ENCODE results near the gene USP35. TPM values are rescaled to one million over a fixed set of nuclear protein-coding genes. Genes with fewer than 3 reads are reported as not detected.

The USP35 gene
- polyA plus RNA-seq, 2 of the 4 experiments (the other 2 are of a cell fraction) = 3.8 to 5.8 TPM

- ChIA-PET CTCF (no interaction called here), POLR2A (no interaction called here)
- ATAC-seq (no peak), DNase-seq (ENCODE audit: low read depth in 1 of 2, low spot score in 1 of 2) (no peak), FAIRE-seq (no peak)
- Histone ChIP-seq H3K4me2 (no peak overlapping the region), H3K4me3 (no peak overlapping the region), H3K27ac (no peak overlapping the region), H3K9me3 (peaks cover 10% of the 10 kb centered on the region; the same call in 2 of the 3 replicates), H3K4me1 (no peaks in the 10 kb centered on the region)
- TF ChIP-seq HEYL (CRISPR knock-in tag; IDR thresholded peaks at IDR 0.05) (no peak), GATA3 (IDR thresholded peaks at IDR 0.05; ENCODE audit: borderline replicate concordance) (no peak), REST (IDR thresholded peaks at IDR 0.05) (no peak), ELK1 (IDR thresholded peaks at IDR 0.05; ENCODE audit: low read depth, low read length) (no peak), KDM5A (IDR thresholded peaks at IDR 0.05) (no peak), NPAS2 (CRISPR knock-in tag; IDR thresholded peaks at IDR 0.05; ENCODE audit: borderline replicate concordance) (no peak), JUNB (IDR thresholded peaks at IDR 0.05) (no peak), CHD2 (IDR thresholded peaks at IDR 0.05; ENCODE audit: low read length, partially characterized antibody) (no peak)
- WGBS (ENCODE audit: missing lambda C conversion rate) = 94% methylated on average over 2 of the region's 2 CpGs
Observed at GRCh38 chr11:78244080-78244479, 55.4 kb downstream of the USP35 start.

- FAIRE-seq = no peak
- ChIA-PET CTCF (no interaction called here), POLR2A (no interaction called here)
- no peak for DNase-seq (ENCODE audit: low read depth in 1 of 2, low spot score in 1 of 2)
- 80% methylated on average over 4 of the region's 4 CpGs for WGBS (ENCODE audit: missing lambda C conversion rate)
- ATAC-seq = no peak
- H3K4me3 ChIP-seq = no peak overlapping the region
- H3K4me2 ChIP-seq = no peak overlapping the region
- TF ChIP-seq BCL3 (IDR thresholded peaks at IDR 0.05) (no peak), POLR2A (IDR thresholded peaks at IDR 0.05; ENCODE audit: low read length) (no peak), RNF2 (IDR thresholded peaks at IDR 0.05; ENCODE audit: borderline replicate concordance, low read depth) (no peak), NR3C1 (IDR thresholded peaks at IDR 0.05) (no peak), PHF8 (IDR thresholded peaks at IDR 0.05; ENCODE audit: borderline replicate concordance, low read depth) (no peak), RFX5 (IDR thresholded peaks at IDR 0.05) (no peak), E2F6 (IDR thresholded peaks at IDR 0.05; ENCODE audit: borderline replicate concordance, low read depth) (no peak), ZFP36 (IDR thresholded peaks at IDR 0.05; ENCODE audit: borderline replicate concordance, partially characterized antibody) (no peak), SMC3 (IDR thresholded peaks at IDR 0.05) (no peak)
- H3K27ac ChIP-seq = no peak overlapping the region
- peaks cover 10% of the 10 kb centered on the region; the same call in 2 of the 3 replicates for H3K9me3 ChIP-seq
- no peaks in the 10 kb centered on the region for H3K4me1 ChIP-seq
Observed at GRCh38 chr11:78244546-78245255, 56.0 kb downstream of the USP35 start.

Measured in A549 (cell line).